Spleen (tissue), 7 donors: ENCODE measurements around the gene GRK3.
"Not testable (repeated sequence)": the region's sequence is repeated elsewhere in the genome, so short reads cannot be mapped to it uniquely, and the experiment has no call there.

Source experiments
- POLR2A ChIP-seq, 3 donors: fragments of 450-650 bp; IDR thresholded peaks; one replicate each; pipeline ENCODE4 v1.5.1; 2017; ENCODE audit warnings: antibody characterized with exemption in 3 of 3, mild to moderate bottlenecking in 1 of 3
- POLR2AphosphoS5 ChIP-seq, 3 donors: sonication (generic); formaldehyde crosslinking; IDR thresholded peaks; one replicate each; pipeline ENCODE4 v1.5.1; 2017; ENCODE audit warnings: antibody characterized with exemption in 3 of 3
- TF ChIP-seq, protein P1 (sequence below), 11 experiments: fragments of 200-600 bp in 7 of 11; fragments of 450-650 bp in 4 of 11; sonication (generic) in 4 of 11; IDR thresholded peaks in 8 of 11; conservative IDR thresholded peaks in 3 of 11; 1 replicate in 7 of 11; 2 replicates in 4 of 11; pipeline versions ENCODE4 v1.4.0 to v1.8.0; 2016 to 2021; ENCODE audit warnings: antibody characterized with exemption in 11 of 11, inconsistent platforms in 4 of 11, mild to moderate bottlenecking in 1 of 11
- donor health status: DM: no; HTN: no; CAD: no; lungs with moderate emphysema.
- donor health status: DM: no; HTN: no; CAD: no.
- donor health status: DM: no; HTN: no; CAD: no.

DNA sequence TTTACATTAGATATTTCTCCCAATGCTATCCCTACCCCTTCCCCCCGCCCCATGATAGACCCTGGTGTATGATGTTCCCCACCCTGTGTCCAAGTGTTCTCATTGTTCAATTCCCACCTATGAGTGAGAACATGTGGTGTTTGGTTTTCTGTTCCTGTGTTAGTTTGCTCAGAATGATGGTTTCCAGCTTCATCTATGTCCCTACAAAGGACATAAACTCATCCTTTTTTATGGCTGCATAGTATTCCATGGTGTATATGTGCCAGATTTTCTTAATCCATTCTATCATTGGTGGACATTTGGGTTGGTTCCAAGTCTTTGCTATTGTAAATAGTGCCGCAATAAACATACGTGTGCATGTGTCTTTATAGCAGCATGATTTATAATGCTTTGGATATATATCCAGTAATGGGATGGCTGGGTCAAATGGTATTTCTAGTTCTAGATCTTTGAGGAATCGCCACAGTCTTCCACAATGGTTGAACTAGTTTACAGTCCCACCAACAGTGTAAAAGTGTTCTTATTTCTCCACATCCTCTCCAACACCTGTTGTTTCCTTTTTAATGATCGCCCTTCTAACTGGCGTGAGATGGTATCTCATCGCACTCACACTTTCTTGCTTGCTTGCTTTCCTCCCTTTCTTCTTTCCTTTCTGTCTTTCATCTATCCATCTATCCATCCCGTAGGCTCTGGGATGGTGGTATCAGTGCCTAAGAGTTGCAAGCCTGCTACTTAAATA is 7.7 kb downstream of the GRK3 start:
- TF ChIP-seq, protein P1, sequence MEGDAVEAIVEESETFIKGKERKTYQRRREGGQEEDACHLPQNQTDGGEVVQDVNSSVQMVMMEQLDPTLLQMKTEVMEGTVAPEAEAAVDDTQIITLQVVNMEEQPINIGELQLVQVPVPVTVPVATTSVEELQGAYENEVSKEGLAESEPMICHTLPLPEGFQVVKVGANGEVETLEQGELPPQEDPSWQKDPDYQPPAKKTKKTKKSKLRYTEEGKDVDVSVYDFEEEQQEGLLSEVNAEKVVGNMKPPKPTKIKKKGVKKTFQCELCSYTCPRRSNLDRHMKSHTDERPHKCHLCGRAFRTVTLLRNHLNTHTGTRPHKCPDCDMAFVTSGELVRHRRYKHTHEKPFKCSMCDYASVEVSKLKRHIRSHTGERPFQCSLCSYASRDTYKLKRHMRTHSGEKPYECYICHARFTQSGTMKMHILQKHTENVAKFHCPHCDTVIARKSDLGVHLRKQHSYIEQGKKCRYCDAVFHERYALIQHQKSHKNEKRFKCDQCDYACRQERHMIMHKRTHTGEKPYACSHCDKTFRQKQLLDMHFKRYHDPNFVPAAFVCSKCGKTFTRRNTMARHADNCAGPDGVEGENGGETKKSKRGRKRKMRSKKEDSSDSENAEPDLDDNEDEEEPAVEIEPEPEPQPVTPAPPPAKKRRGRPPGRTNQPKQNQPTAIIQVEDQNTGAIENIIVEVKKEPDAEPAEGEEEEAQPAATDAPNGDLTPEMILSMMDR (IDR thresholded peaks at IDR 0.05 in 8 of 11, conservative IDR thresholded peaks at IDR 0.05 in 3 of 11) = not testable (repeated sequence)
- not testable (repeated sequence) for TF ChIP-seq POLR2A, POLR2AphosphoS5 (IDR thresholded peaks at IDR 0.05)
